ENCODE results near the gene MAZ.

DNA sequence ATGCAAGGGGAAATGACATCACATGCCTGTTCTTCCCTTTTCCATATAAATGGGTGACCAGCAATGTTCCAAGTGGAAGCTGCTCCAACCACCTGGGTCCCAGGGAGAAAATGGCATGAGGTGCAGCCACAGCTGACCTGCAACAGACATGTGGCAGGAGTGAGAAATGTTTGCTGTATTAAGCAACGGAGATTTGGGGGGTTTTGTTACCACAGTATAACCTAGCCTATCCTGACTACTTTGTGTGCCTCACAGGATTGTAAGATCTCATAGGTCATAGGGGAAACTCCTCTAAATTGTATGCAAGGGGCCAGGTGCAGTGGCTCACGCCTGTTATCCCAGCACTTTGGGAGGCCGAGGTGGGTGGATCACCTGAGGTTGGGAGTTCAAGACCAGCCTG lies 44.7 kb downstream of the MAZ start:
- TF ChIP-seq, protein P1, sequence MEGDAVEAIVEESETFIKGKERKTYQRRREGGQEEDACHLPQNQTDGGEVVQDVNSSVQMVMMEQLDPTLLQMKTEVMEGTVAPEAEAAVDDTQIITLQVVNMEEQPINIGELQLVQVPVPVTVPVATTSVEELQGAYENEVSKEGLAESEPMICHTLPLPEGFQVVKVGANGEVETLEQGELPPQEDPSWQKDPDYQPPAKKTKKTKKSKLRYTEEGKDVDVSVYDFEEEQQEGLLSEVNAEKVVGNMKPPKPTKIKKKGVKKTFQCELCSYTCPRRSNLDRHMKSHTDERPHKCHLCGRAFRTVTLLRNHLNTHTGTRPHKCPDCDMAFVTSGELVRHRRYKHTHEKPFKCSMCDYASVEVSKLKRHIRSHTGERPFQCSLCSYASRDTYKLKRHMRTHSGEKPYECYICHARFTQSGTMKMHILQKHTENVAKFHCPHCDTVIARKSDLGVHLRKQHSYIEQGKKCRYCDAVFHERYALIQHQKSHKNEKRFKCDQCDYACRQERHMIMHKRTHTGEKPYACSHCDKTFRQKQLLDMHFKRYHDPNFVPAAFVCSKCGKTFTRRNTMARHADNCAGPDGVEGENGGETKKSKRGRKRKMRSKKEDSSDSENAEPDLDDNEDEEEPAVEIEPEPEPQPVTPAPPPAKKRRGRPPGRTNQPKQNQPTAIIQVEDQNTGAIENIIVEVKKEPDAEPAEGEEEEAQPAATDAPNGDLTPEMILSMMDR (IDR thresholded peaks at IDR 0.05; ENCODE audit: insufficient read depth, low read length, poor library complexity, severe bottlenecking), result no peak
- no peak for TF ChIP-seq EZH2phosphoT487 (conservative IDR thresholded peaks at IDR 0.05; ENCODE audit: low read length)

Measured in SU-DHL-6 (cell line).